ENCODE results near the gene PTEN.

PTEN gene

DNA sequence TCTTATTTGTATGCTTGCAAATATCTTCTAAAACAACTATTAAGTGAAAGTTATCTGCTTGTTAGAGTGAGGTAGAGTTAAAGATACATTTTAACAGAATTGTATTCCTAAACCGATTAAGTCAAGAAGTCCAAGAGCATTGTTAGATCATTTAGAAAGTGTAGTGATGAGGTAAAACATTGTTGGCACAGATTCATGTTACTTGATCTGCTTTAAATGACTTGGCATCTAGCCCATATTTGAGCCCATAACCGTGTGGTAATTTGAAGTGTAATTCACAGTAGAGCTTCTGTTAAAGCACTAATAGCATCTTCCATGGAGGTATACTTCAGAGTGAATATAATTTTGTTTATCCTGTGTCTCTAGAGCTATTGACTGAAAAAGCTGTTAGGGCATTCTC lies 62.1 kb downstream of the PTEN start:
- no peak for DNase-seq

DNA sequence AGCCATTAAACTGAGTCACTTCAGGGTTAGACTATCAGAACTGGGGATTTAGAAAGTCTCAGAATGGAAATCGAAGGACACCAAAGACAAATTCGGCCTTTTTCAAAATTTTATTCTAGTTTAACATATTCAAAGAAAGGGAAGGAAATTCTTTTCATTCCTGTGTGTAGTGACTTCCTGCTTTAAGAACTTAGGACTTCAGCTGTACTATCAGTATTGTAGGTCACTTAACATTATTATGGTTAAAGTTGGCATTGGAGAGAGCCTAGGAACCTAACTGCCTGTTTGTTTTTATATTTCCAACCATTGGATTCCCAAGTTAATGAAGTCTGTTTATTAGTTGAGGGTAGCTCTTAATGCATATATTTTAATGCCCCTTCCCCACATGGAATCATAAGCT lies 63.7 kb downstream of the PTEN start:
- no peak for DNase-seq

GRCh38 chr10:87928996-87929395 lies 65.6 kb downstream of the PTEN start:
- DNase-seq = no peak

DNA sequence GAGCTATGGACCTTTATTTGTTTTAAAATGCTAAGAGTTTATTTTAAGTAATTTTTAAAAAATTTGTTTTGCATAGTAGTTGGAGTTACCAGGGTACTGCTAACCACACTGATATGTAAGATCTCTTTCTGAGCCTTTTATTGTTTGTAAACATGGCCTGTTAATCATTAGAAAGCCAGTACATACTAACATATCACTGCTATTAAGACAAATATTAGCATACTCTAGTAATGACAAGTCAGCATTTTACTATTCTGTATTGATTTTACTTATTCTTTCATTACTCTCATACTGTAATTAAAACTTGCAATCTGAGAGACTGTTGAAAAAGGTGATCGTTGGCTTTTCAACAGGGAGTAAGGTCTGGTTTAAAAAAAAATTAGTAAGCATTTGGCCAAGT lies 66.7 kb downstream of the PTEN start:
- DNase-seq = no peak

GRCh38 chr10:87930934-87931835 lies 67.8 kb downstream of the PTEN start:
- no peak for DNase-seq

DNA sequence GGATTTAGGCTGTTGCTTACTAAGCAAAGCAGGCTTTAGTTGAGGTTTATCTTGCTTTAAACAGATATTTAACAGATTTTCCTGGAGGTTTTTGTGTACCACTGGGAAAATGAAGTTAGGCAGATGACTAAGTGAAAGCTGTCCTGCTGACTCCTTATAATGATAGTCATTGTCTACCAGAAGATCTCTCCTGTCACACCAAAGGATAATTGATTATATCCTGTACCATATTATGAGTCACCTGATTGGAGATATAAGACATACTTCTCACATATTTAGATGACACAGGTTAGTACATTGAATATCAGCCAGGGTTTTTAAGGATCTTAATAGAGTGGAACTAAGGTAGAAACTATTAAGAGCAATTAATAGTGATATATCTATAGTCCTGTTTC lies 68.4 kb downstream of the PTEN start:
- DNase-seq = no peak

DNA sequence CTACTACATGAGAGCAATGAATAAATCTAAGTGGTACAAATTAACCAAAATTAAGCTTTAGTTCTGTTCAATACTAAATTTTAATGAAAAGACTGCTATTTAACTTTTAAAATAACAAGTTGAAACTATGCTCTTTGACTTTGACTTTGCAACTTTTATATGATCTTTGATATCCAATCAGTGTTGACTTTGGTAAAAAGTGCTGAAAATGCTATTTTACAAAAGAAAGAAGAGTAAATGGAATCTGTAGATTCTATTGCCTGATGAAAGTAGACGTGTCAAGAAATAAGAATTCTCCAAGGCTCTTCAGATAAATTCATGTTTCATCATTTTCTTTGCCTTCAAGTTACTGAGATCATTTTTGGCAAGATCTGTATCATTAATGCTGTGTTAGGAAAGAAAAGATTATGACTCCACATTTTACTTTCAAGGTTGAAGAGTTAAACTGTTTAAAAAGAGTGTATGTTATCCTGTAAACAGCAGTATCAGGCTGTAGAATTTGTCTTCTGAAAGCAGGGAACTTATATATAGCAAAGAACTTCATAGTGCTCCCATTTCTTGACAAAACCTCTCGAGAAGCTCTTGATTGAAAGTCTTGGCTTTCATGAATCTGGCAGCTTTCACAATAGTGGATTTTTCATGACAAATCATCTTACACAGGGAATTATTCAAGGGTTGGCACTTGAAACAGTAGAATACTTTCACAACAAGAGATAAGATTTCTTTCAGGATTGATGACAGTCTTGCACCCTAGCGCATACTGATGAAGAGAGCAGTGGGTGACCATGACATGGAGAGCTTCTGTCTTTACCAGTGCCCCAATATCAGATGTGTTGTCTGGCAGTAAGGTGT lies 72.1 kb downstream of the PTEN start:
- DNase-seq = no peak

- DNase-seq = no peak
Observed at GRCh38 chr10:87940210-87940609, 76.8 kb downstream of the PTEN start.

- no peak for DNase-seq
Observed at GRCh38 chr10:87942884-87943527, 79.6 kb downstream of the PTEN start.

- DNase-seq = no peak
Observed at GRCh38 chr10:87945984-87946383, 82.6 kb downstream of the PTEN start.

DNA sequence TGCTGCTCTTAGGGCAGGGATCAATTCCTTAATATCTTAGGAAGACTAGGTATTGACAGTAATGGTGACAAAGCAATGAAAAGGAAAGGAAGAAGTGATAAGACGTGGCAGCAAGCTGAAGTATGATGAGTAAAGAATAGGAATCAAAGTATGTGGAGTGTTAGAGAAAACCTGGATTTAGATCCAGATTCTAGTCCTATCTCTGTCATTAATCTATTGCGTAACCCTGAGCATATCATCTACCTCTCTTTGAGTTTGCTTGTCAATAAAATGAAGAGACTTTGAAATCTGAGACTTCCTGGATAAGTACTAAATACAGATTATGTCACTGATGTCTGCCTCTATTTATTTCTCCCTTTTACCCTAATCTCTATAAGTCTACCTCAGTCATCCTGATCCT lies 89.2 kb downstream of the PTEN start:
- no peak for DNase-seq

DNA sequence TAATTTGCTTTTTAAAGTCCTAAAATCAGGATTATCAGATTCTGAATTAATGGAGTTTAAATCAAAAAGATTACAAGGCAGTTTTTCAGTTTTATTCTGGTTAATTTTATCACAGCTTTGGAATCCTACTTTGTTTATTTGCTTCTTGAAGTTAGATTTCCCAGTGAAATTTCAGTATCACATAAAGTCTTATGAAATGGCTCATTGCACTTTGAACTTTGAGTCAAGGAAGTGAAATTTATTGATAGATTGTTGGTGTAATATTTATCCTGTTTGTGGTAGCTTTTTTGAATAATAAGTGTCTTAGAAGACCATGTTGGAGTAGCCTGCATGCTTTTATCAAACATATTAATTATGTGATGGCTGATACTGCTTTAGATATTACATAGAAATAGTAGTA lies 92.6 kb downstream of the PTEN start:
- no peak for DNase-seq

- no peak for DNase-seq
Observed at GRCh38 chr10:87957702-87958101, 94.3 kb downstream of the PTEN start.

GRCh38 chr10:87960230-87960629 lies 96.8 kb downstream of the PTEN start:
- DNase-seq = no peak

DNA sequence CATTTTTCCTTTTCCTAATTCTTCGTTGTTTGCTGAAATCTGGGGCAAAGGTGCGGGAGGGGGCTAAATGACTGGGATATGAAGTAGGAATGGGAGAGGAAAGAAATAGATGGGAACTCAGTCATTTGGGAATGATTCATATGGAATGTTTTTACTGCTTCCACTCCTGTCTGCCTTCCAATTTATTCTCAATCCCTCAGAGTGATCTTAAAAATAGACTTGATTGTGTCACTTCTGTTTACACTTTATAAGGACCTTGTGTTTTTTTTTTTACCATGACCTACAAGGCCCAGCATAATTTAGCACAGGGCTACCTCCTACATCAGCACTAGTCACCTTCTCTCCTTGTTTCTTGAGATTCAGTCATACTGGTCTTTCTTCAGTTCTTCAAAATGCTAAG lies 97.9 kb downstream of the PTEN start:
- no peak for DNase-seq

- DNase-seq = no peak
Observed at GRCh38 chr10:87966459-87966858, 103.0 kb downstream of the PTEN start.

DNA sequence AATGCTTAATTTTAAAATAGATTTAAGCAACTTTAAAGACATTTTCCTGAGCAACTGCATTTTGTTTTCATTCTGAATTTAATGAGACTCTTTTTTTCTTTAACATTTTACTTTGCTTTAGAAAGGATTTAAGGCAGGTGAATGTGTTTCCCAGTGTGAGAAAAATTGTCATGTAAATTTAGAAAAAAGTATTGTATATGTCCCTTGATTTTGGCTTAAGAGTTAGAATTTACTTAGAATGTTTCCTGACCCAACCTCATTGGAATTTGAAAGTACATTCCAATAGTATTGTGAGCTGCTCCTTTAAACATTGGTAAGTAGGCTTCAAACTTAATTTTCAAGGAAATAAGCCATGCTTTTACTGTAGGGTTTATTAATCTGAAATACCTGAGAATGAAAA lies 110.2 kb downstream of the PTEN start:
- DNase-seq = no peak

DNA sequence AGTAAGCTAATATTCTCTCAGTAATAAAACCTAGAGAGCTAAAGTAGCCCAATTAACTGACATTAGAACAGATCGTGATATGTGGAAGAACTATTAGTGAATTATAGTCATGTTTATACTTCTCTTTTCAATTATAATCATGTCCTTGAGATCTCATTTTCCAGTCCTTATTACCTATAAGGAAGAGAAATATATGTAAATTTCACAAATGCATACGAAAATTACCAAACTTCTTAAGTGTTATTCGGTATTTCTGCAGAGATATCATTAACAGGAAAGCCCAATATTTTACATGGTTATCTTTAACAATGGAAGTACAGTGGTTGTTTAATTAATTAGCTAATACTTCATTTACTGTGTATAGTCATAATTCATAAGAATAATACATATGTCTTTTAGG lies 110.7 kb downstream of the PTEN start:
- DNase-seq = no peak

DNA sequence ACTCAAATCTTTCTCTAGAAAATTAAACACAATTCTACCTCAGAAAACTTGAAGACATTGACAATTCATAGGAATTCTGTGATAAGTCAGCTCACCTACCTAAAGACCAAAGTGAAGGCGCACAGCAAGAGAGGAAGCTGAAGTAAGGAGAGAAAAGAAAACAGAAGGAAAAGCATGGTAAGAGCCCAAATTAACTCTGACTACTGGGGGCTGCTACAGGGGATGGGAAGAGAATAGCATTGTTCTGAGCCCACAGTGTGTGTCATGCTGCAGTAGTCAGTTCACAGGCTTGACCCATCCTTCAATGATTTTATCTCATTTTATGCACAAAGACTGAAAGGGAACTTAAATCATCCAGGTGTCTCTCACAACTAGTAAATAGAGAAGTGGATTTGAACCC lies 111.3 kb downstream of the PTEN start:
- DNase-seq = no peak

DNA sequence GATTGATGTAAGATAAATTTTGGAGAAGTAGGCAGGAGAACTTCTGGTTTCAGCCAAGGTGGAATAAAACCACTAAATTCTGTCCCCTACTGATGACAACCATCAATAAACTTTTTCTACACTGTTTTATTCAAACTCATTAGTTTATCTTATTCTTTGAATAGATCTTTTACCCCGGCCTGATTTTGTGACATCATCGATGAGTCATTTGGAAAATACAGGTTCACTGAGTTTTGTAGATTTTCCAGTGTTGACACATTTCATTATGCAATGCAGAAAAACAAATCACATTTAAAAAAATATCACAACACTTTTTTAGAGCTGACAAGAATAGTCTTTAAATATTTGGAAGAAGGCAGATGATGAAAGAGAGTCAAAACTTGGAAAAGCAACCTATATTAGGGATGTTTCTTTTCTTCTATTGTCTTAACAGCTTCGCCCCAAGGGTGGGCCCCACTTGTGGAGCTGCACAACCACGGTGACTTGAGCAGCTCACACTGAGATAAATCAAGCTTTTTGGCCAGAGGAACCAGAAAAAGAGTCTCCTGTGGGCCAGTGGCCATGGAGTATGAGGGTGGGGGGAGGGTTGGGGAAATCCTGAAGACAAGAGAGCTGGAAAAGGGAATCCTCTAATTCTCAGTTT lies 112.8 kb downstream of the PTEN start:
- DNase-seq = no peak

DNA sequence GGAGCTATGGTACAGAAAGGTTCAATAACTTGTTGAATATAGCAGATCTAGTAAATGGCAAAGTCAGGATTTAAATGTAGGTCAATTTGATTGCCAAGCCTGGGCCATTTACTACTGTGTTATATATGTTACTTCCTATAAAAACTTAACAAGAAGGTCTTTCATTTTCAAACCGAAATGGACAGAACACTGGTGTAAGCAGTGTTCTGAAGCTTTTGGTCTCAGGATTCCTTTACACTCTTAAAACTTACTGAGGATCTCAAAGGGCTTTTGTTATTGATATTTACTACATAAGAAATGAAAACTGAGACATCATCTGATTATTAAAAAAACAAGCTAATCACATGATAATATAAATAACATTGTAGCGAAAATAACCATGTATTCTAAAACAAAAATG lies 114.7 kb downstream of the PTEN start:
- DNase-seq = no peak

- no peak for DNase-seq
Observed at GRCh38 chr10:87979847-87980246, 116.4 kb downstream of the PTEN start.

- no peak for DNase-seq
Observed at GRCh38 chr10:87983716-87984115, 120.3 kb downstream of the PTEN start.

All from CD4-positive, alpha-beta T cell treated with Interleukin-17A for 1 hour (primary cell).